Vagina (tissue), 2 donors: ENCODE measurements around the gene COQ2. TPM values are rescaled to one million over a fixed set of nuclear protein-coding genes. Genes with fewer than 3 reads are reported as not detected.
A peak's percentile ranks its signal among the peaks of the same experiment; 100 is the strongest.
"Not testable (repeated sequence)": the region's sequence is repeated elsewhere in the genome, so short reads cannot be mapped to it uniquely, and the experiment has no call there.

Source experiments
- DNase-seq, 2 donors: peaks; one replicate each; pipeline ENCODE4 v3.0.0-alpha.2; 2017; ENCODE audit errors: extremely low spot score in 2 of 2
- H3K27ac ChIP-seq: fragments of 200-600 bp; sonication (generic); one replicate; pipeline ENCODE4 v1.5.1; 2019
- H3K27me3 ChIP-seq: fragments of 200-600 bp; sonication (generic); one replicate; pipeline ENCODE4 v1.5.1; 2019
- H3K36me3 ChIP-seq, 2 donors: fragments of 200-600 bp; sonication (generic); one replicate each; pipeline ENCODE4 v1.5.1; 2017 to 2019
- H3K4me1 ChIP-seq: fragments of 200-600 bp; sonication (generic); one replicate; pipeline ENCODE4 v1.5.1; 2019
- H3K4me3 ChIP-seq, 2 donors: fragments of 200-600 bp; sonication (generic); 1 replicate in 1 of 2; 2 replicates in 1 of 2; pipeline ENCODE4 v1.5.1; 2016 to 2019
- H3K9me3 ChIP-seq: fragments of 200-600 bp; sonication (generic); one replicate; pipeline ENCODE4 v1.5.1; 2019
- CTCF ChIP-seq, 3 experiments: fragments of 450-650 bp in 2 of 3; fragments of 200-600 bp in 1 of 3; sonication (generic) in 1 of 3; IDR thresholded peaks; one replicate each; pipeline ENCODE4 v1.5.1; 2017 to 2019; ENCODE audit warnings: antibody characterized with exemption in 3 of 3, mild to moderate bottlenecking in 2 of 3, moderate library complexity in 2 of 3
- POLR2A ChIP-seq, 2 donors: fragments of 450-650 bp; IDR thresholded peaks; one replicate each; pipeline ENCODE4 v1.6.1; 2017; ENCODE audit warnings: antibody characterized with exemption in 2 of 2, mild to moderate bottlenecking in 2 of 2, moderate library complexity in 2 of 2
- POLR2AphosphoS5 ChIP-seq, 2 donors: sonication (generic); formaldehyde crosslinking; IDR thresholded peaks; one replicate each; pipeline ENCODE4 v1.9.0; 2017; ENCODE audit warnings: antibody characterized with exemption in 2 of 2, mild to moderate bottlenecking in 2 of 2, low read depth in 1 of 2; ENCODE audit not compliant: insufficient read depth in 1 of 2
- intact Hi-C: fragments of 100-400 bp; cut with DNase I; formaldehyde crosslinking; loops from one replicate; pipeline ENCODE4 v1.15.1; 2023
- total RNA-seq: library from RNA; depleted of rRNA; stranded (reverse); fragments of >200 nt; gene quantifications from one replicate; pipeline ENCODE4 v1.2.3, GENCODE V29; 2016

COQ2 gene
- total RNA-seq, 1 donor from 2014 or later: 4.2 TPM

- Histone ChIP-seq H3K4me1 (no peaks in the 10 kb centered on the region), H3K9me3 (no peaks in the 10 kb centered on the region), H3K27me3 (no peaks in the 10 kb centered on the region), H3K4me3 (no peak overlapping the region), H3K36me3 (no peaks in the 10 kb centered on the region), H3K27ac (no peak overlapping the region)
- TF ChIP-seq CTCF (IDR thresholded peaks at IDR 0.05) (no peak), POLR2AphosphoS5 (IDR thresholded peaks at IDR 0.05; ENCODE audit: insufficient read depth in 1 of 2, low read depth in 1 of 2) (no peak), POLR2A (IDR thresholded peaks at IDR 0.05) (no peak)
- no peak for DNase-seq
- intact Hi-C loops: no loop called here
Measured at GRCh38 chr4:83297548-83298260, 13.1 kb upstream of the COQ2 start.

GRCh38 chr4:83293305-83294046 is 8.9 kb upstream of the COQ2 start:
- no peaks in the 10 kb centered on the region for H3K4me1 ChIP-seq
- TF ChIP-seq POLR2AphosphoS5 (IDR thresholded peaks at IDR 0.05; ENCODE audit: insufficient read depth in 1 of 2, low read depth in 1 of 2) (no peak), CTCF (IDR thresholded peaks at IDR 0.05) (no peak), POLR2A (IDR thresholded peaks at IDR 0.05) (no peak)
- H3K9me3 ChIP-seq: no peaks in the 10 kb centered on the region
- intact Hi-C loops: no loop called here
- H3K27ac ChIP-seq: no peak overlapping the region
- no peaks in the 10 kb centered on the region for H3K36me3 ChIP-seq
- no peak for DNase-seq
- H3K4me3 ChIP-seq: no peak overlapping the region
- H3K27me3 ChIP-seq: no peaks in the 10 kb centered on the region

GRCh38 chr4:83290059-83290774 is 5.6 kb upstream of the COQ2 start:
- H3K4me3 ChIP-seq, intact Hi-C loops: not testable (repeated sequence)

GRCh38 chr4:83288381-83288780 is 3.8 kb upstream of the COQ2 start:
- H3K4me3 ChIP-seq, H3K27ac ChIP-seq, intact Hi-C loops, H3K36me3 ChIP-seq, DNase-seq, H3K27me3 ChIP-seq, H3K4me1 ChIP-seq, H3K9me3 ChIP-seq: not testable (repeated sequence)

More at GRCh38 chr4:83290059-83290774, 5.6 kb upstream of the COQ2 start:
- not testable (repeated sequence) for DNase-seq, H3K4me1 ChIP-seq, H3K36me3 ChIP-seq, H3K27me3 ChIP-seq, H3K9me3 ChIP-seq, H3K27ac ChIP-seq

- TF ChIP-seq CTCF (IDR thresholded peaks at IDR 0.05) (no peak), POLR2A (IDR thresholded peaks at IDR 0.05) (no peak), POLR2AphosphoS5 (IDR thresholded peaks at IDR 0.05; ENCODE audit: insufficient read depth in 1 of 2, low read depth in 1 of 2) (no peak)
- H3K36me3 ChIP-seq: no peaks in the 10 kb centered on the region
- no peak for DNase-seq
- intact Hi-C loops: no loop called here
- H3K4me3 ChIP-seq: peak overlapping the region; percentile 60 to 63
- no peaks in the 10 kb centered on the region for H3K27me3 ChIP-seq
- H3K27ac ChIP-seq: peak overlapping the region; percentile 95
- peaks cover 28% of the 10 kb centered on the region for H3K4me1 ChIP-seq
- no peaks in the 10 kb centered on the region for H3K9me3 ChIP-seq
Measured at GRCh38 chr4:83285055-83285407, 433 bp upstream of the COQ2 start.

- DNase-seq: no peak
- Histone ChIP-seq H3K27ac (no peak overlapping the region), H3K9me3 (no peaks in the 10 kb centered on the region), H3K4me1 (peaks cover 28% of the 10 kb centered on the region), H3K36me3 (no peaks in the 10 kb centered on the region), H3K4me3 (no peak overlapping the region), H3K27me3 (no peaks in the 10 kb centered on the region)
- TF ChIP-seq CTCF (IDR thresholded peaks at IDR 0.05): no peak
- TF ChIP-seq POLR2AphosphoS5 (IDR thresholded peaks at IDR 0.05; ENCODE audit: insufficient read depth in 1 of 2, low read depth in 1 of 2): no peak
- no peak for TF ChIP-seq POLR2A (IDR thresholded peaks at IDR 0.05)
- intact Hi-C loops: no loop called here
Measured at GRCh38 chr4:83283181-83283580, 1.4 kb downstream of the COQ2 start.
